OCI-LY7 (cell line): Measurements from ENCODE around the gene PLA2G4B.

Source experiments
- CTCF ChIP-seq: fragments of 200-600 bp; sonication (generic); conservative IDR thresholded peaks from 2 replicates; pipeline ENCODE4 v1.5.1; 2014; ENCODE audit warnings: mild to moderate bottlenecking, antibody characterized with exemption, low read length, moderate library complexity, mixed read lengths
- EZH2phosphoT487 ChIP-seq: fragments of 200-600 bp; sonication (generic); IDR thresholded peaks from 2 replicates; pipeline ENCODE4 v1.6.1; 2018; ENCODE audit warnings: low read depth, borderline replicate concordance, mild to moderate bottlenecking, mixed run types, antibody characterized with exemption, low read length, moderate library complexity, mixed read lengths

GRCh38 chr15:41855261-41855961, 16.8 kb downstream of the PLA2G4B start:
- TF ChIP-seq CTCF, result no peak
- no peak for TF ChIP-seq EZH2phosphoT487
